SK-N-SH treated with all-trans-retinoic acid at 6 μM for 48 hours (cell line): ENCODE data around the gene FGD5.

Experiments used
- ZC3H10 ChIP-seq: fragments of 250-450 bp; sonication (Bioruptor Pico); IDR thresholded peaks from 2 replicates; pipeline ENCODE4 v1.5.1; 2021; ENCODE audit warnings: mild to moderate bottlenecking, moderate library complexity
- ZFP30 ChIP-seq: fragments of 450-650 bp; formaldehyde crosslinking; IDR thresholded peaks from 2 replicates; pipeline ENCODE4 v1.5.0; 2022; ENCODE audit warnings: mild to moderate bottlenecking, moderate library complexity

DNA sequence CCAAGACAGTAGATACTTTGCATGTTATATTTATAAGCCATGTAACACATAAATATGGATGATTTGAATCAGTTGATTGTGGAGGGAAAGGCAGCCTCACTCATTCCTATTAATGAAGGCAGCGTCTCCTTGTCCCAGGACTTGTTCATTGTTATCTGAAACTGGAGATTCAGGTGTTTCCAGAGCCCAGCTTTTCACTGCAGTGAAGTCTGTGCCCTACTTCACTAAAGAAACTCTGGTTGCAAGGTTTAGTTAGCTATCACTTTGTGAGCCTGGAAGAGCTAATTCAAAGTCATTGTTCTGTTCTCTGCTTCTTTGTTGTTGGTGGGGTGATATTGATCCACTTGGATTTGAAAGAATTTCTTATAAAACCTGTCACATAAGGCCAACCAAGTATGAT is 138.4 kb downstream of the FGD5 start:
- TF ChIP-seq ZFP30 = no peak
- TF ChIP-seq ZC3H10 (CRISPR knock-in tag) = no peak
